RWPE2 (cell line): ENCODE measurements around the gene SIGLEC11.
A peak's percentile ranks its signal among the peaks of the same experiment; 100 is the strongest.

Source experiments
- ATAC-seq: fragments of 200-7000 bp; cut with Tn5 transposase; 3 replicates; pipeline ENCODE4 v1.9.1; 2021; ENCODE audit warnings: low read depth
- DNase-seq: peaks from one replicate; pipeline ENCODE4 v3.0.0-alpha.2; 2020; ENCODE audit warnings: low spot score
- H3K27ac ChIP-seq: fragments of 450-650 bp; 2 replicates; pipeline ENCODE4 v1.5.1; 2017; ENCODE audit warnings: mild to moderate bottlenecking; ENCODE audit not compliant: poor library complexity, severe bottlenecking
- H3K27me3 ChIP-seq: fragments of 250-450 bp; sonication (Bioruptor Pico); 2 replicates; pipeline ENCODE4 v1.5.1; 2021; ENCODE audit warnings: mild to moderate bottlenecking, moderate library complexity; ENCODE audit not compliant: insufficient read depth, poor library complexity, severe bottlenecking
- H3K36me3 ChIP-seq: fragments of 250-450 bp; sonication (Bioruptor Pico); 2 replicates; pipeline ENCODE4 v1.5.1; 2020; ENCODE audit warnings: low read depth, mild to moderate bottlenecking, moderate library complexity
- H3K4me1 ChIP-seq: fragments of 250-450 bp; sonication (Bioruptor Pico); 2 replicates; pipeline ENCODE4 v1.5.1; 2021; ENCODE audit warnings: mild to moderate bottlenecking, moderate library complexity; ENCODE audit not compliant: insufficient read depth, poor library complexity, severe bottlenecking
- H3K4me3 ChIP-seq: fragments of 250-450 bp; sonication (Bioruptor Pico); 2 replicates; pipeline ENCODE4 v1.5.1; 2021; ENCODE audit warnings: mild to moderate bottlenecking, moderate library complexity; ENCODE audit not compliant: severe bottlenecking
- H3K9me3 ChIP-seq: fragments of 250-450 bp; sonication (Bioruptor Pico); 2 replicates; pipeline ENCODE4 v1.5.1; 2021; ENCODE audit warnings: mild to moderate bottlenecking, moderate library complexity; ENCODE audit not compliant: severe bottlenecking
- CTCF ChIP-seq: fragments of 450-650 bp; IDR thresholded peaks from one replicate; pipeline ENCODE4 v1.5.1; 2017; ENCODE audit warnings: mild to moderate bottlenecking, moderate library complexity; ENCODE audit not compliant: poor library complexity, severe bottlenecking

The SIGLEC11 gene

GRCh38 chr19:49984491-49984890 lies 23.5 kb upstream of the SIGLEC11 start:
- Histone ChIP-seq H3K36me3 (peaks cover 8% of the 10 kb centered on the region; the same call in 1 of the 2 replicates), H3K27ac (no peak overlapping the region), H3K4me1 (no peaks in the 10 kb centered on the region), H3K27me3 (no peaks in the 10 kb centered on the region), H3K4me3 (no peak overlapping the region), H3K9me3 (no peaks in the 10 kb centered on the region)
- DNase-seq (no peak), ATAC-seq (no peak)
- no peak for TF ChIP-seq CTCF

- peaks cover 8% of the 10 kb centered on the region; the same call in 1 of the 2 replicates for H3K36me3 ChIP-seq
- no peak for ATAC-seq
- H3K4me3 ChIP-seq, result no peak overlapping the region
- no peak overlapping the region for H3K27ac ChIP-seq
- H3K27me3 ChIP-seq, result no peaks in the 10 kb centered on the region
- peak; percentile 72 for TF ChIP-seq CTCF
- H3K4me1 ChIP-seq, result no peaks in the 10 kb centered on the region
- no peak for DNase-seq
- no peaks in the 10 kb centered on the region for H3K9me3 ChIP-seq
Measured at GRCh38 chr19:49983645-49984229, 22.8 kb upstream of the SIGLEC11 start.

GRCh38 chr19:49981603-49982593 lies 20.9 kb upstream of the SIGLEC11 start:
- H3K4me1 ChIP-seq, result no peaks in the 10 kb centered on the region

GRCh38 chr19:49978324-49978723 lies 17.4 kb upstream of the SIGLEC11 start:
- ATAC-seq, result no peak
- TF ChIP-seq CTCF, result no peak

More at GRCh38 chr19:49981603-49982593, 20.9 kb upstream of the SIGLEC11 start:
- peaks cover 8% of the 10 kb centered on the region; the same call in 1 of the 2 replicates for H3K36me3 ChIP-seq
- ATAC-seq (no peak), DNase-seq (no peak)
- H3K9me3 ChIP-seq, result no peaks in the 10 kb centered on the region
- H3K27me3 ChIP-seq, result no peaks in the 10 kb centered on the region
- H3K4me3 ChIP-seq, result no peak overlapping the region
- H3K27ac ChIP-seq, result no peak overlapping the region
- TF ChIP-seq CTCF, result no peak

More at GRCh38 chr19:49978324-49978723, 17.4 kb upstream of the SIGLEC11 start:
- H3K27ac ChIP-seq, result no peak overlapping the region
- DNase-seq, result no peak
- no peaks in the 10 kb centered on the region for H3K4me1 ChIP-seq
- no peaks in the 10 kb centered on the region for H3K36me3 ChIP-seq
- no peaks in the 10 kb centered on the region for H3K27me3 ChIP-seq
- no peak overlapping the region for H3K4me3 ChIP-seq
- H3K9me3 ChIP-seq, result no peaks in the 10 kb centered on the region
